Putamen (tissue), 1 donor: ENCODE data around the gene RNASET2.

ENCODE experiments used
- DNase-seq: peaks from one replicate; pipeline ENCODE4 v3.0.0-alpha.2; 2016; ENCODE audit warnings: low spot score

Gene RNASET2

GRCh38 chr6:166956444-166957086 lies at the start of gene RNASET2:
Gene RNASET2, minus strand, starts transcription at chr6:166956550. Its CDS starts 368 bp downstream, at chr6:166956182.
- peak; percentile 90 for DNase-seq

GRCh38 chr6:167005350-167006159 lies 49.2 kb upstream of the RNASET2 start:
- DNase-seq, result peak; percentile 40

- no peak for DNase-seq
These were observed 44.4 kb upstream of the RNASET2 start for GRCh38 chr6:167000759-167001158.

- DNase-seq, result no peak
These were observed 43.5 kb upstream of the RNASET2 start for GRCh38 chr6:166999884-167000253.

- DNase-seq, result peak; percentile 97
These were observed 43.0 kb upstream of the RNASET2 start, which contains the start of gene CEP43 for GRCh38 chr6:166999145-166999883. Gene CEP43, plus strand, starts transcription at chr6:166999397. Its CDS starts 16 bp downstream, at chr6:166999413.

- DNase-seq, result no peak
These were observed 42.1 kb upstream of the RNASET2 start for GRCh38 chr6:166998256-166999144.

- no peak for DNase-seq
These were observed 41.5 kb upstream of the RNASET2 start for GRCh38 chr6:166997768-166998255.

- no peak for DNase-seq
These were observed 41.0 kb upstream of the RNASET2 start for GRCh38 chr6:166997348-166997747.

GRCh38 chr6:166996406-166996805 lies 40.1 kb upstream of the RNASET2 start:
- no peak for DNase-seq

GRCh38 chr6:166989427-166990032 lies 33.2 kb upstream of the RNASET2 start:
- peak; percentile 39 for DNase-seq

- DNase-seq, result no peak
These were observed 32.4 kb upstream of the RNASET2 start for GRCh38 chr6:166988674-166989201.

GRCh38 chr6:166987930-166988329 lies 31.6 kb upstream of the RNASET2 start:
- DNase-seq, result no peak

- no peak for DNase-seq
These were observed 31.1 kb upstream of the RNASET2 start for GRCh38 chr6:166987448-166987847.

GRCh38 chr6:166980738-166981137 lies 24.4 kb upstream of the RNASET2 start:
- no peak for DNase-seq

- no peak for DNase-seq
These were observed 21.5 kb upstream of the RNASET2 start for GRCh38 chr6:166977621-166978525.

GRCh38 chr6:166976636-166977035 lies 20.3 kb upstream of the RNASET2 start:
- DNase-seq, result no peak

- no peak for DNase-seq
These were observed 15.8 kb upstream of the RNASET2 start for GRCh38 chr6:166972101-166972500.

- DNase-seq, result no peak
These were observed 14.9 kb upstream of the RNASET2 start for GRCh38 chr6:166971271-166971670.

GRCh38 chr6:166970776-166971175 lies 14.4 kb upstream of the RNASET2 start:
- no peak for DNase-seq

GRCh38 chr6:166970091-166970490 lies 13.7 kb upstream of the RNASET2 start:
- no peak for DNase-seq
